A204.1 (cell line): Measurements from ENCODE around the gene GRID2.
"Not testable (repeated sequence)": the region's sequence is repeated elsewhere in the genome, so short reads cannot be mapped to it uniquely, and the experiment has no call there.

Source experiments
- FAIRE-seq: peaks from 2 replicates; lab custom pipeline; 2012; peaks lifted over from hg19 to GRCh38; lab: Jason Lieb, UNC

The GRID2 gene

GRCh38 chr4:93317561-93317960 lies 1013.8 kb downstream of the GRID2 start:
- no peak for FAIRE-seq

- FAIRE-seq, result no peak
Measured at GRCh38 chr4:93319041-93319440, 1015.3 kb downstream of the GRID2 start.

GRCh38 chr4:93320356-93320755 lies 1016.6 kb downstream of the GRID2 start:
- no peak for FAIRE-seq

GRCh38 chr4:93327346-93327745 lies 1023.6 kb downstream of the GRID2 start:
- no peak for FAIRE-seq

GRCh38 chr4:93334003-93334402 lies 1030.2 kb downstream of the GRID2 start:
- FAIRE-seq, result no peak

- no peak for FAIRE-seq
Measured at GRCh38 chr4:93337196-93337595, 1033.4 kb downstream of the GRID2 start.

GRCh38 chr4:93342738-93343137 lies 1039.0 kb downstream of the GRID2 start:
- FAIRE-seq, result no peak

GRCh38 chr4:93346840-93347239 lies 1043.1 kb downstream of the GRID2 start:
- no peak for FAIRE-seq

- FAIRE-seq, result no peak
Measured at GRCh38 chr4:93348896-93349295, 1045.1 kb downstream of the GRID2 start.

- FAIRE-seq, result no peak
Measured at GRCh38 chr4:93351846-93352245, 1048.1 kb downstream of the GRID2 start.

- no peak for FAIRE-seq
Measured at GRCh38 chr4:93355411-93355810, 1051.6 kb downstream of the GRID2 start.

- FAIRE-seq, result no peak
Measured at GRCh38 chr4:93359586-93359985, 1055.8 kb downstream of the GRID2 start.

- not testable (repeated sequence) for FAIRE-seq
Measured at GRCh38 chr4:93366169-93366755, 1062.5 kb downstream of the GRID2 start.

- no peak for FAIRE-seq
Measured at GRCh38 chr4:93368968-93369367, 1065.2 kb downstream of the GRID2 start.

GRCh38 chr4:93370256-93370655 lies 1066.5 kb downstream of the GRID2 start:
- FAIRE-seq, result no peak

GRCh38 chr4:93373893-93374860 lies 1070.4 kb downstream of the GRID2 start:
- no peak for FAIRE-seq

- no peak for FAIRE-seq
Measured at GRCh38 chr4:93384241-93384640, 1080.5 kb downstream of the GRID2 start.

- FAIRE-seq, result no peak
Measured at GRCh38 chr4:93384887-93385286, 1081.1 kb downstream of the GRID2 start.

GRCh38 chr4:93394545-93395081 lies 1090.8 kb downstream of the GRID2 start:
- no peak for FAIRE-seq

GRCh38 chr4:93396272-93396671 lies 1092.5 kb downstream of the GRID2 start:
- no peak for FAIRE-seq

- FAIRE-seq, result no peak
Measured at GRCh38 chr4:93403571-93403970, 1099.8 kb downstream of the GRID2 start.

GRCh38 chr4:93407493-93408275 lies 1103.9 kb downstream of the GRID2 start:
- FAIRE-seq, result no peak

GRCh38 chr4:93409035-93409434 lies 1105.3 kb downstream of the GRID2 start:
- no peak for FAIRE-seq
